HG02588 (cell line): ENCODE data around the gene APMAP.
A peak's percentile ranks its signal among the peaks of the same experiment; 100 is the strongest.
"Not testable (repeated sequence)": the region's sequence is repeated elsewhere in the genome, so short reads cannot be mapped to it uniquely, and the experiment has no call there.

Experiments used
- ATAC-seq: cut with Tn5 transposase; IDR thresholded peaks from one replicate; pipeline ENCODE4 v1.9.1; 2021; ENCODE audit warnings: mild to moderate bottlenecking, moderate library complexity; ENCODE audit not compliant: unreplicated experiment

Gene APMAP

GRCh38 chr20:25008388-25009217 lies 16.1 kb upstream of the APMAP start:
- no peak for ATAC-seq

DNA sequence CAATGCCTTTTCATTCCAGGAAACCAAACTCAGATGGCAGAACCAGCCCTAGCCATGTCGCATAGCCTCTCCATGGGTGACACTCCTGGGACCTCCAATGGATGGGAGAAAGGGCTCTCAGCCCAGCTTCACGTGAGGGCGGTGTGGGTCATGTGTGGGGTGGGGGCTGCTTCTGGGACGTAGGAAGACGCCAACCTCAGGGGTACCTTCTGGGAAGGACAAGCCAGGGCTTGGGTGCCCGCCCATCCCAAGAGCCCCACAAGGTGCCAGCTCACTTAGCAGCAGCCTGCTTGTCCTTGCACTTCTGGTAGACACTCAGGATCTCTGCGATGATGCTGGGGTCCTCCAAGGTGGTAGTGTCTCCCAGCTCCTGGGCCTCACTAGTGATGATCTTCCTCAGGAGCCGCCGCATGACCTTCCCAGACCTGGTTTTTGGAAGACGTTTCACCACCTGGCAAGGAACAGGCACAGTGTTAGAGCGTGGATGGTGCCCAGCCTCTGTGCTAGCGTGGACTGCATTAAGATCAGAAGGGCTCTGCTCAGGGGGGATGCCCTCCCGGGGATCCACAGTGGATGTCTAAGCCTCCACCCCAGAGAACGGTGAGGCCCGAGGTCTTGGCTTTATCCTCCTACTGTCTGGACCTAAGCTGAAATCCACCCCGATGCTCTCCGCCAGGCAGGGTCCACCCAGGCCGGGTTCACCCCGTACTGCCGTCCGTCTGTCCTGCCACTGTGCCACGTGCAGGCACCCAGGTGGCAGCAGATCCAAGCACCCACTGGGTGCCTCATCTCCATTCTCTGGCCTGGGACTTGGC lies 15.1 kb upstream of the APMAP start:
- ATAC-seq, result no peak

DNA sequence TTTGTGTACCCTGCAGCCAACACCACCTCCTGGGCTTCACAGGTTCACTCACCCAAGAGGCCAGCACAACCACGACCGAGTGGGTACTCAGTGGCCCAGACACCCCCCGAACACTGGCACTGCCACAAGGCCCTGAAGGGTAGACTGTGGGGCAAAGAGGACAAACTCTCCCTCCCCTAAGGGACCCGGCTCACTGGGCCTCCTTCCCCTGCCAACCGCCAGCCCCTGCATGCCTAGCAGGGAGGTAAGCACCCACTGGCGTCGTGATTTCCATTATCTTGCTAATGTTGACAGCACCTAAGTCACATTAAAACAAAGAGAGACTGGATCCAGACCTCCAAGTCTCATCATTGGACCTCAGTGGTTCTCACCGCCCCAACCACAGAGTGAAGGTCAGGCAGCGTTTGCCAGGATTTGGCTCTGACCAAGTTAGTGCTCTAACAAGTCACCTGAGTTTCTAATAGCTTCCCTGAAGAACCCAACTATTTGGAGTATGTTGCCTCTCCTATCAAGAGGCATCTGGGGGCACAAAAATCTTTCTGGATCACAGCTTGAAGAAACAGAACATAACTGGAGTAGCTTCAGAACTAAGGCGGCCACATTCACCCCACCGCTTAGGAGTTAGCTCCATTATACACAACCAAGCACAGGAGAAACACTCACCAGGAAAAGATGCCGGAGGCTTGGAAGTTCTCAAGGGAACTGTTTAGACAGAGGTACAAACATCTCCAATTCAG lies 14.0 kb upstream of the APMAP start:
- ATAC-seq, result no peak

GRCh38 chr20:25005661-25006060 lies 13.1 kb upstream of the APMAP start:
- no peak for ATAC-seq

GRCh38 chr20:25005220-25005619 lies 12.7 kb upstream of the APMAP start:
- ATAC-seq, result no peak

DNA sequence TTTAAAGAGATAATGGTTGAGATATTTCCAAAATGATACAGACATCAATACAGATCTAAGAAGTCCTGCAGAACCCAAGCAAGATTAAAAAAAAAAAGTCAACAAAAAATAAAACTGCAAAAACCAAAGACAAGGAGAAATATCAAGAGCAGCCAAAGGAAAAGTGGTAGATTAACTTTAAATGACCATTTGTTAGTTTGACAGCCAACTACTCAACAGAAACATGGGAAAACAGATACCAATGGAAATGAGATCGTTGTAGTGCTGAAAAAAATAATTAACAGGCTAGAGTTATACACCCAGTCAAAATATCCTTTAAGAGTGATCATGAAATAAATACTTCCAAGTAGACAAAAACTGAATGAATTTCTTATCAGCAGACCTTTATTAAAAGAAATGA lies 10.5 kb upstream of the APMAP start:
- ATAC-seq, result no peak

GRCh38 chr20:25001323-25001722 lies 8.8 kb upstream of the APMAP start:
- ATAC-seq, result not testable (repeated sequence)

DNA sequence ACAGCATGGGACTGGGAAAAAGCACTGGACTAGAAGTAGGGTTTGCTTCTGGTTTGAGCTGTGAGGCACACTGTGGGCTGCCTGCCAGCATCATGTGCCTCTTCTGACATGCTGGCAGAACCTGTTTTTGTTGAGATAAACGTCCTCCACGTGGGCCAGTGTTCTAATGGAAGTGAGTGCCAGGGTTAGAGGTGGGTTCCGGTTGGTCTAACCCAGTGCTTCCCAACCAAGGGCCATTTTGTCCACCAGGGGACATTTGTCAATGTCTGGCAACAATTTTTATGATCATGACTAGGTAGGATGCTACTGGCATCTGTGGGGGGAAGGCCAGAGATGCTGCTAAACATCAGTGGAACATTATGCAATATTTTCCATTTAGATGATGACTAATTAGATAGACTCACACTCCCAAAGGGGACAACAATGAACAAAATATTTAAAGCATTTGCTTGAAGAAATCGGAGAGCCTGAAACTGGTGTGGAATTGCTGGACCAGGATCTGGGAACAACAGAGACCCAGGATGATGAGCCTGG lies 7.8 kb upstream of the APMAP start:
- ATAC-seq, result no peak

GRCh38 chr20:24999568-24999967 lies 7.0 kb upstream of the APMAP start:
- ATAC-seq, result no peak

GRCh38 chr20:24998631-24999445 lies 6.3 kb upstream of the APMAP start:
- no peak for ATAC-seq

DNA sequence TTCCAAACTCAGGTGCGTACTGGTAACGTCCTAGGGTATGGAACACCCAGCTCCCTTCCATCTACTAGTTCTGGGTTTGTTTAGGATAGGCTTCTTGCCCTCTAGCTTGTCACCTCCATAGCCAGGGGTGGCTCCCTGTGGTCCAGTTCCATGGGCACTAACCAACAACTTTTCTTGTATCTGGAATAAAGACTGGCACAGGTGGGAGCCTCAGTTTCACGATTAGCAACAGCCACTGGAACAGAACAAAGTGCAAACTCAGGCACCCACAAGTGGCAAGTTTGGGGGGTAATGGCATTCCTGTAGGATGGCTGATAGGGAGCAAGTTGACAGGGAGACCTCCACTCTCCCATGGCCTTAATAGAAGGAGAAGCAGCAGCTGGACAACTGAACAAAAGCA lies 5.6 kb upstream of the APMAP start:
- ATAC-seq, result no peak

GRCh38 chr20:24996449-24997377 lies 4.2 kb upstream of the APMAP start:
- no peak for ATAC-seq

DNA sequence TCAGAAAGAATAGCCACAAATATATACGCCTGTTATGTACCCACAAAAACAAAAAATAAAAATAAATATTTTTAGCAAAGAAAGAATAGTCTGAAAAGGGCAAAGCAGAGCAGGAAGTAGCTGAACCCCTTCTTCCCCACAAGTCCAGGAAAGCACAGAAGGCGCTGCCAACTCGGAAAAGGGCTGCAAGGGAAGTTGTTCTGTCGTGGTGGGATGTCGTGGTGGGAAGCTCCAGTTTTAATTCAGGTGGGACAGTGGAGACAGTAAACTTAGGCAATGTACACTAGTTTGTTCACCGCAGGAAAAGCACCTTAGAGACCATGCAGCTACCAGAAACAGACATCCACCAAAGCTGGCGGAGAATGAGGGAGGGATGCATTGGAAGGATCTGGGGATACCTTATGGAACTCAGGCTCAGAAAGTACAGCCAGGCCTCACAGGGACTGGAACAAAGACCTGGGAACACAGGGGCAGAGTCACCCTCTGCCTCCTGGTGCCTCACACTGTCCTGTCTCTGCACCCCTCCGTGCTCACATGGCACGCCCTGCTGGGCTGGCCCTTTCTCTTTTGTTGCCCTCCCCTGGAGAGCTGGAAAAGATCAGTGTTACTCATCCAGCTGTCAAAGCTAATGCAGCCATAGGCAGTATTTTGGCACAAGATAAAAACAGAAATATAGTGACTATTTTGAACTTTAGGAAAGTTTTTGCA lies 3.3 kb upstream of the APMAP start:
- no peak for ATAC-seq

DNA sequence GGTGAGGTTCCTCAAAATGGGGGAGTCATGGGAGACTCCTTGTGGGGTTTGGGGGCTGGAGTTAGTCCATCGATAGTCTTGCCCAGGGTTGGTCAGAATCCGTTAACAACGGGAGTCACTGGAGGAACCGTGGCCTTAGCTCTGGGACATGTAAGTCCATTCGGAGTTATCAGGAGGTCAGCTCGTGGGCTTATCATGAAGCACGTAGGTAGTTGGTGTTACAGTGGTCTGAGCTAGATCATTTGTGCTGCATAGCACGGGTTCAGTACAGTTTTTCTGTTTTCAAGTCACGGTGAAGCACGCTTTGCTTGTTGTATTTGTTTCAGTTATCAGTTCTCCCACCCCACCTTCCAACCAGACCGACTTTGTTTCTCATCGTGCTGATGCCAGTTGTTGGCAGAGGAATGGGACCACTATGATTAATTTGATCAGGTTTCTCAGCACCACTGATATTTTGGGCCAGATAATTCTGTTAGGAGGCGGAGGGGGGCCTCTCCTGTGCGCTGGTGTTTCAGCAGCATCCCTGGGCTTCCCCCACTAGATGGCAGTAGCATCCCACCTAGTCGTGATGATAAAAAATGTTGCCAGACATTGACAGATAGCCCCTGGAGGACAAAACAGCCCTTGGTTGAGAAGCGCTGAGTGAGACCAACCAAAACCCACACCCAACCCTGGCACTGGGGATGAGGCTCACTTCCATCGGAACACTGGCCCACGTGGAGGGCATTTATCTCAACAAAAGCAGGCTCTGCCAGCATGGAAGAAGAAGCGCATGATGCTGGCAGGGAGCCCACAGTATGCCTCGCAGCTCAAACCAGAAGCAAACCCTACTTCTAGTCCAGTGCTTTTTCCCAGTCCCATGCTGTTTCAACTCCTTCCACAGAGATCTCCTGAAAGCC lies 2.2 kb upstream of the APMAP start:
- peak; percentile 22 for ATAC-seq

- ATAC-seq, result no peak
These were observed 1.6 kb upstream of the APMAP start for GRCh38 chr20:24994186-24994465.

DNA sequence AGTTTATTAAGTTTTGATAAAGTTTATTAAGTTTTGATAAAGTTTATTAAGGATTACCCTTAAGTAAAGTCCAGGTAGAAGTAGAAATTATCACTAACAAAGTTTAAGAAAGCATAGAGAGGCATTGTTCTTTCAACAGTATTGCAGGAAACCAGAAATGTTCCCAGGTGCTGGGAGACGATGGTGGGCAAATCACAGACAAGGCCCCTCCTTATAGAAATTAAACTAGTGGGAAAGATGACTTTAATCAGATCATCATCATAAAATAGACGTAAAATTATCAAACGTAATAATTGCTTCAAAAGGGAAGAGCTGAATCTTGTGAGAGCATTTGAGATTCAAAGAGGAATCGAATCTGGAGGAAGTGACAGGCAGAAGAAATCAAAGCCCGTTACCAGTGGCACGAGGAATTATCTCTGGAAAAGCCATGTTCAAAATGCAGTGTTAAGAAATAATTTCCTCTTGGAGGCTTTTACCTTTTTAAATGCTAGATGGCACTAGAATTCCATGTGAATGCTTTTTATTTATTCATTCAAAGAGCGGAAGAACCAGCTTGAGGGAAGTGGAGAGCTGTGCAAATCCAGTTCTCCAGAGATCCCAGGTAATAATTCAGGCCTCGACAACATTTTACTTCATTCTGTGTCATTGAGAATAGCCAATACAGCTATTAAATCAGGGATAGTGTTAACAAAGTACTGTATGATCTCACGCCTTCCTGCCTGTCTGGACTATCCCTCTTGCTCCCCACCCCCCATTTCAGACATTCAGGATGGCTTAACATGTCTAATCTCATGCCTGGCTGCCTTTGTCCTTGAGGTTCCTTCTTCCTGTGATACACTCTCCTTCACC lies 1.0 kb upstream of the APMAP start:
- ATAC-seq, result no peak

DNA sequence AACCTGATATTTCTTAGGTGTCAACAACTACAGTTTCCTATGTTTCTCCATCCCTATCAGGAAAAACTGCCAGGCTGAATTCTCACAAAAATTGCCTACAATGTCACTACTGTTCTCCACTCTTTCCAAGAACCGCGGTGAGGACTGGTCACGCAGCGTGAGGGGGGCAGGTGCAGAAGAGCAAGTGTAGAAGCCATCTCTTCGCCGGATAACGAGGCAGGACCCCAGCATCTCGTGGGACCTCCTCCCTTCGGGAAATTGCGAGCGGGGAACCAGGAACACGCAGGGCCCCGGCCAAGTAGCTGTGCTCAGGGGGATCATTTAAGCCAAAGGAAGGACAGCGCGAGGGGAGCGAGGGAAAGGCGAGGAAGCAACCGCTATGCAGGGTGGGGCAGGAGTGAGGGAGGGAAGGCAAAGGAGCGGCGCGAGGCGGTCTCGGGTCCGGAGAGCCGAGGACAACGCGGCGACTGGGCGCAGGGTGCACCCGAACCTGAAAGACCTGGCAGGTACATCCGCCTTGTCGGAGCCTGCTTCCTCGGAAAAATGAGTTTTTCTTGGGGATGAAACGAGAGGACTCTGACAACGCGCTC lies 559 bp downstream of the APMAP start:
- ATAC-seq, result peak; percentile 26
